CD4-positive, alpha-beta T cell treated with Interleukin-1 beta for 1 hour (primary cell): ENCODE measurements around the gene DYRK4.

Experiments
- DNase-seq, 2 donors: peaks; one replicate each; pipeline ENCODE4 v3.0.0-alpha.2; 2020 to 2022

The DYRK4 gene

GRCh38 chr12:4564818-4565217 lies 2.8 kb downstream of the DYRK4 start:
- no peak for DNase-seq

- no peak for DNase-seq
These were observed 4.5 kb downstream of the DYRK4 start for GRCh38 chr12:4566474-4566873.

GRCh38 chr12:4567073-4567881 lies 5.3 kb downstream of the DYRK4 start:
- no peak for DNase-seq

- no peak for DNase-seq
These were observed 7.3 kb downstream of the DYRK4 start for GRCh38 chr12:4569261-4569660.

- DNase-seq: no peak
These were observed 10.7 kb downstream of the DYRK4 start for GRCh38 chr12:4572680-4573079.

GRCh38 chr12:4579305-4580102 lies 17.5 kb downstream of the DYRK4 start:
- no peak for DNase-seq

GRCh38 chr12:4580281-4580688 lies 18.3 kb downstream of the DYRK4 start:
- DNase-seq: no peak

GRCh38 chr12:4584281-4584680 lies 22.3 kb downstream of the DYRK4 start:
- no peak for DNase-seq

- DNase-seq: no peak
These were observed 22.9 kb downstream of the DYRK4 start for GRCh38 chr12:4584896-4585295.

- no peak for DNase-seq
These were observed 24.5 kb downstream of the DYRK4 start for GRCh38 chr12:4586500-4586899.

- DNase-seq: no peak
These were observed 25.1 kb downstream of the DYRK4 start for GRCh38 chr12:4587108-4587507.

- no peak for DNase-seq
These were observed 26.9 kb downstream of the DYRK4 start for GRCh38 chr12:4588916-4589315.

GRCh38 chr12:4589941-4590340 lies 27.9 kb downstream of the DYRK4 start:
- no peak for DNase-seq

GRCh38 chr12:4591180-4591687 lies 29.2 kb downstream of the DYRK4 start:
- no peak for DNase-seq

GRCh38 chr12:4595881-4596280 lies 33.9 kb downstream of the DYRK4 start:
- no peak for DNase-seq

- DNase-seq: no peak
These were observed 41.4 kb downstream of the DYRK4 start for GRCh38 chr12:4603421-4603820.

- DNase-seq: no peak
These were observed 41.9 kb downstream of the DYRK4 start for GRCh38 chr12:4603946-4604345.

GRCh38 chr12:4604684-4605193 lies 42.7 kb downstream of the DYRK4 start:
- peak; percentile 81 for DNase-seq

- DNase-seq: no peak
These were observed 45.0 kb downstream of the DYRK4 start for GRCh38 chr12:4607056-4607455.

GRCh38 chr12:4609071-4609470 lies 47.1 kb downstream of the DYRK4 start:
- no peak for DNase-seq

- no peak for DNase-seq
These were observed 48.5 kb downstream of the DYRK4 start for GRCh38 chr12:4610481-4610880.

- no peak for DNase-seq
These were observed 53.7 kb downstream of the DYRK4 start for GRCh38 chr12:4615667-4616066.

- no peak for DNase-seq
These were observed 59.5 kb downstream of the DYRK4 start for GRCh38 chr12:4621511-4621910.

GRCh38 chr12:4626543-4626942 lies 64.5 kb downstream of the DYRK4 start:
- DNase-seq: no peak
